ENCODE measurements around the gene AMPD2.
"Not testable (repeated sequence)": the region's sequence is repeated elsewhere in the genome, so short reads cannot be mapped to it uniquely, and the experiment has no call there.

AMPD2 gene

DNA sequence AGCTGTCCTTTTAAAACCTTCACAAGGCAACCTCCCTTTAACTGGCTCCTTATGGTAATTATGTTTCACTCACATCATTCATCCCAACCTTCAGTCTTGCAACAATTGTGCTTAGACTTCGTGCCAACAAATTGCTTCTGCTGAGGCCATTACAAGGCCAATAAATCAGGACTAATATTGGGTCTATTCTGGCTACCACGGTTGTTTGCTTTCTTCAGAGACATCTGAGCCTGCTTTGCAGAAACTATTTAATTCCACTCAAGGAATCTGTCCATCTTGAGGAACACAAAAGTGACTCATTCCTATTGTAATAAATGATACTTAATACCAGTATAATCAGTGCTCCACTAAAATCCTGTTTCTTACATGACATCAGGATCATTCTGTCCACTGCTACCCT lies 33.7 kb downstream of the AMPD2 start:
- DNase-seq, result no peak

GRCh38 chr1:109654519-109654918 lies 34.9 kb downstream of the AMPD2 start:
- DNase-seq, result no peak

- DNase-seq, result peak; percentile 74
Measured at GRCh38 chr1:109655615-109656519, 36.2 kb downstream of the AMPD2 start, which contains the start of gene GSTM4. TSS of gene GSTM4 (plus strand) at chr1:109656099. CDS start at chr1:109656390, 291 bp downstream.

- no peak for DNase-seq
Measured at GRCh38 chr1:109657395-109657794, 37.8 kb downstream of the AMPD2 start.

DNA sequence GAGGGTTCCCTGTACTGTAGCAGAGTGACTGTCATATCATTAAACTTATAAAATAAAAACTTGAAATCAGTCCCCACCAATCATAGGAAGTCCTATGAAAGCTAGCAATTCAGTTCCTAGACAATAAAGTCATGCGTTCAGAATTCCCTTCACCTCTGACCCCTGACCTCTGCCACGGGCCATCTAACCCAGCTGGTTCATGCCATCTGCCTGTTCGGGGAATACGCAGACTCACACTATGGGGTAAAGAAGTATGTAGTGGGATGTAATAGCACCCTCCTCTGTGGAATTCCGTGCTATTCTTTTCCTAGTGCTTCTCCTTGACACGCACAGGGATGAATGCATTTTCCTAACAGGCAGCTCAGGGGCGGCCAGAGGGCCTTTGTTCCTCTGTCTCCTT lies 38.3 kb downstream of the AMPD2 start:
- no peak for DNase-seq

- DNase-seq, result no peak
Measured at GRCh38 chr1:109658533-109659042, 39.0 kb downstream of the AMPD2 start.

GRCh38 chr1:109659145-109659544 lies 39.5 kb downstream of the AMPD2 start:
- no peak for DNase-seq

GRCh38 chr1:109659997-109660690 lies 40.5 kb downstream of the AMPD2 start:
- no peak for DNase-seq

DNA sequence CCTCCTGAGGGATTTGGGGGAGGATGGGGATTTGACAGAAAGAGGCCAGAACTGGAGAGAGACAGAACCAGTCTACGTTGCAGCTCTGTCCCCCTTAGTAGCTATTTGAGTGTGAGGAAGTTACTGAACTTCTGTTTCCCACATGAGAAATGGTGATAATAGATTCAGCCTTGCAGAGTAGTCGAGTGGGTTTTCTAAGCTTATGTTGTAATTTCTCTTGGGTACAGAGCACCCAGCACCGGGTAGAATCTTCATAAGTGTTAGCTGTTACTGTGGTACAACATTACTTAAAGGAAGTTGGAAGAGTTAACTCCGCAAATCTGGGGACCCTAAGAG lies 41.0 kb downstream of the AMPD2 start:
- not testable (repeated sequence) for DNase-seq

DNA sequence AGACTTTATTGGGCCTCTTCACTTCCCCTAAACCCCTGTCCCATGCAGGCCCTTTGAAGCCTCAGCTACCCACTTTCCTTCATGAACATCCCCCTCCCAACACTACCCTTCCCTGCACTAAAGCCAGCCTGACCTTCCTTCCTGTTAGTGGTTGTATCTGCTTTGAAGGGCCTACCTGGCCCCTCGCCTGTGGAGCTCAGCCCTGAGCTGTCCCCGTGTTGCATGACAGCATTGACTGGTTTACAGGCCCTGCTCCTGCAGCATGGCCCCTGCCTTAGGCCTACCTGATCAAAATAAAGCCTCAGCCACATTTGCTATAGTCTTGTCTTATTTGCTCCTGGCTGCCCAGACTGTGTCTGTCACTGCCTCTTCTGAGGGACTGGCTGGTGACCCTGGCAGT lies 41.8 kb downstream of the AMPD2 start:
- DNase-seq, result no peak

GRCh38 chr1:109664671-109665070 lies 45.0 kb downstream of the AMPD2 start:
- no peak for DNase-seq

DNA sequence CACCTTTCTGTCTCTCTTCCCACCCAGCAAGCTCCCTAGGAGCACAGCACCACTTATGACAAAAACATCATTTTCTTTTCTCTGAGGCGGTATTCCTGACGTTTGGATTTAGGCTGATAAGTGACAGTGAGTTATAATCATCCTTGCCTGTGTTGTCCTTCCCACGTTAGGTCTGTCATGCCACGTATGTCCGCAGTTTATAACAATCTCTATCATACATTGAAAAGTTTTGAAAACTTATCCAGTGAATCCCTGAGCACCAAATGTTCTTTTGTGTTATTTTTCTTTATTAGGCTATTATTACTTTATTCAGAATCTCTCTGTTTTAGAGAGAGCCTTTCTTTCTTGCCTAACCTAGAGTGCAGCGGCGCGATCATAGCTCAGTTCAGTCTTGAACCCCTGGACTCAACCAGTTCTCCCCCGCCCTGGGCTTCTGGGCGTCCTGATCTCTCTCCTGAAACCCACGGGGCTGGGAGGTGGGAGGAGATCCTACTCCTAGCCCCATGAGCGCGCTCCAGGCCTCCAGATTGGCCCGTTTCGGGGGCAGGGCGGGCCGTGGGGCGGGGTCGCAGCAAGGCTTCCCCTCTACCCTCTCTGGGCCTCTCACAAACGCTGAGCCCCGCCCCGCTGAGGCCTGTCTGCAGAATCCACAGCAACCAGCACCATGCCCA lies 48.0 kb downstream of the AMPD2 start, which contains the start of gene GSTM2:
Gene GSTM2 (plus strand): TSS at position 606 of the 671 bp plus-strand sequence. CDS start 59 bp downstream, at position 665.
- peak; percentile 83 for DNase-seq

DNA sequence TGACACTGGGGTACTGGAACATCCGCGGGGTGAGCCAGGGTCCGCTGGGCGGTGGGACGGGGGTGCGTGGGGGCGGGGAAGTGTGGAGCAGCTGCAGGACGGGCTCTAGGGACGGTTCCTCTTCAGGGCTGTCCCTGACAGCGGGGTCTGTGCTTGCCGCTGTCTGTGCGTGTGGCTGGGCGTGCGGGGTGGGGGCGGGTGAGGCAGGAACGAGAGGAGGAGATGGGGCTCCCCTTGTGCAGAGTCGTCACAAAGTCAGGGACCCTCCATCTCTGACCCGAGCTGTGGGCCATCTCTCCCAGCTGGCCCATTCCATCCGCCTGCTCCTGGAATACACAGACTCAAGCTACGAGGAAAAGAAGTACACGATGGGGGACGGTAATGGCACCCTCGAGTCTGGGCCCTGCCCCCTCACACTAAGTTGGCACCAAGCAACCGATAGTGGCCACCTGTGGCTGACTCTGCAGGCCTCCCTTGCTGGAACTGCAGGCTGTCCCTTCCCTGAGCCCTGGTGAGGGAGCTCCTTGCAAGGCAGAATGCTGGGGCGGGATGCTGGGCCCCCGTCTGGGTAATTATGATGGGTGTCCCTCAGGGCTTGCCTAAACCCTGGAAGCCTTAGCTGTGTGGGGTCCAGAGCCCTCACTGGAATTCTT lies 48.6 kb downstream of the AMPD2 start:
- no peak for DNase-seq

DNA sequence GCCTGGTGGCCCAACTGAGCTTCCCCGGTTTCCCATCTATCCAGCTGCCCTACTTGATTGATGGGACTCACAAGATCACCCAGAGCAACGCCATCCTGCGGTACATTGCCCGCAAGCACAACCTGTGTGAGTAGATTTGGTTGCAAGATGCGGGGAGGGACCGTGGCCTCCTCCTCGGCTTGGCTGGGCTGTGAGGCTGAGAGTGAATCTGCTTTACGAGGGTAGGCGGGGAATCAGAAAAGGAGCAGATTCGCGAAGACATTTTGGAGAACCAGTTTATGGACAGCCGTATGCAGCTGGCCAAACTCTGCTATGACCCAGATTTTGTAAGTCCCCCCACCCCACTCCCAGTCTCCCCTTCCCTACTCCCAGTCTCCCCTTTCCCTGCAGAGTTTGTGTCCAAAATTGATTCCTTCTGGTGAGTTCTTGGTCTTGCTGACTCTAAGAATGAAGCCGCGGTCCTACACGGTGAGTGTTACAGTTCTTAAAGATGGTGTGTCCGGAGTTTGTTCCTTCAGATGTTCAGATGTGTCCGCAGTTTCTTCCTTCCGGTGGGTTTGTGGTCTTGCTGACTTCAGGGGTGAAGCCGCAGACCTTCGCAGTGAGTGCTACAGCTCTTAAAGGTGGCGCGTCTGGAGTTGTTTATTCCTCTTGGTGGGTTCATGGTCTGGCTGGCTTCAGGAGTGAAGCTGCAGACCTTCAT lies 49.8 kb downstream of the AMPD2 start:
- peak; percentile 30 for DNase-seq

GRCh38 chr1:109669949-109670302 lies 50.3 kb downstream of the AMPD2 start:
- DNase-seq, result peak; percentile 0

- peak; percentile 0 for DNase-seq
Measured at GRCh38 chr1:109671067-109671466, 51.4 kb downstream of the AMPD2 start.

DNA sequence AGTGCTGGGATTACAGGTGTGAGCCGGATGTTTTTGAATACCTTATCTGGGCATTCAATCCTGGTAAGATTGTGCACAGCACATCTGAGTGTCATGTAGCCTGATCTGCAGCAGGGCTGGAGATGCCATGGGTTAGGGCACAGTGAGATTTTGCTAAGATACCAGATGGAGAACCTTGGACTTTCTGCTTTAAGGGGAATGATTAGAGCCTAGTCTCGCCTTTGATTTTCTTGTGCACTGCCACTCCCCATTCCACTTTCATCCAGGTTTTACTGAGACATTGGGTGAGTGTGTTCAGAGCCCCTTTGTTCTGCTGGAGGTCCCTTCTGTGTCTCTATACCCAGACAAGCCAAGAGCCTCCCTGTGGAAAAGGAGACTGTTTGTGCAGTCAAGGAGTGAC lies 54.2 kb downstream of the AMPD2 start:
- not testable (repeated sequence) for DNase-seq

DNA sequence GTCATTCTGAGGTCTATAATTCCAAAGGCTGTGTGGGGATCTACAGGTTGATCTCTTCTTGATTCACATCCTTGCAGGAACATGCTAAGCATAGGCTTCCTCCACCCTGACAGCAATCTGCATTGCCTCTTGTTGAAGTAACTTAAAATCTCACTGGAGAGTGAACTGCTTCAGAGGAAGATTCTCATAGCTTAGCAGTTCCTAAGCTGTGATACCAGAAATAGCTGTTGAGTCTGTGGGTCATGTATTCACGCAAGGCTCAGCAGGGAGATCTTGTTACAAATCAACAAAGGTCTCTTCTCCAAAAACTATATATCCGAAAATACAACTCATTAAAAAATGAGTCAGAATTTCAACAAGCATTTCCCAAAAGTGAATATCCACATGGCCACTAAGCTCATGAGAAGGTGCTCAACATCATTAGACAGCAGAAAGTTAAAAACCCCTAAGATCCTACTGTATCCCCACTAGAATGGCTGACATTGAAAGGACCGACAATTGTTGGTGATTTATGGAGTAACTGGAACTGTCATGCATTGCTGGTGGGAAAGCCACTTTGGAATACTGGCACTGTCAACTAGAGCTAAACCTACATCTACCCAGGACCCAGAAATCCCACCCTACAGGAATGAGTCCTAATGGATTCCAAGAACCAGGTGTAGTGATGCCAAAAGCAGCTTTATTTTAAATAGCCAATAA lies 57.2 kb downstream of the AMPD2 start:
- DNase-seq, result not testable (repeated sequence)

- DNase-seq, result no peak
Measured at GRCh38 chr1:109677459-109677858, 57.8 kb downstream of the AMPD2 start.

- not testable (repeated sequence) for DNase-seq
Measured at GRCh38 chr1:109678637-109679036, 59.0 kb downstream of the AMPD2 start.
